Stimulated activated CD4-positive, alpha-beta T cell treated with anti-CD3 and anti-CD28 coated beads, Interleukin-1b, Interleukin-23, amount 100 ng/mL, for 24 hours (primary cell): ENCODE data around the gene PCNX1.
"Not testable (repeated sequence)": the region's sequence is repeated elsewhere in the genome, so short reads cannot be mapped to it uniquely, and the experiment has no call there.

Experiments
- DNase-seq, 4 experiments: peaks; one replicate each; pipeline ENCODE4 v3.0.0-alpha.2; 2020; ENCODE audit warnings: low read depth in 4 of 4, low spot score in 1 of 4

The PCNX1 gene

DNA sequence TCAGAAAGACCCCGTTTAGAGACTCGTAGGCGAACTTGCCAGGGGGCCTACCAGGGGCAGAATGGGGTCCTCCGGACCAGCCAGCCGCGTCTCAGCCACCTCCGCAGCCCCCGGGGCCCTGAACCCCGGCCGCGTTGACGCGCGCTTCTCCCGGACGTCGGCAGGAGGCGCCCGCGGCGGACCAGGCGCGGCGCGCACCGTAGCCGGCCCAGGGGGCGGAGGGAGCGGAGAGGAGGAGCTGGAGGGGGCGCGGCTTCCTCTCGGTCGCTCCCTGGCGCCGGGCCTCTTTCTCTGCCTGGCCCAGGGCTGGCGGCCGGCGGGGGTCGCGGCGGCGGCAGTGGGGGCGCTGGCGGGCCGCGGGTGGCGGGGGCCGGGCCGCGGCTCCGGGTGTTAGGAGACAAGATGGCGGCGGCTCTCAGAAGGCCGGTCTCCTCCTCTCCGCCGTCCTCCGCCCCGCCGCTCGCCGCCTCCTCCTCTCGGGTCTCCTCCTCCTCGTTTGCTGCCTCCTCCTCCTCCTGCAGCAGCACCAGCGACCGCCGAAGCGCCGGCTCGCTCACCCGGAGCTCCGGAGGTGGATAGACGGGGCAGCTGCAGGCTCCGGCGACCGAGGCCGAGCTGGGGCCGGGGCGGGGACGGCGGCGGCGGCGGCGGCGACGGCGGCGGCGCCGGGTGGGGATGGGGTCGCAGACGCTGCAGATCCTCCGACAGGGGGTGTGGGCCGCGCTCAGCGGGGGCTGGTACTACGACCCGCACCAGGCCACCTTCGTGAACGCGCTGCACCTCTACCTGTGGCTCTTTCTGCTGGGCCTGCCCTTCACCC is at the start of gene PCNX1:
TSS of gene PCNX1 (plus strand) at position 284 of the 820 bp plus-strand sequence. CDS start at position 676, 392 bp downstream.
- peak; percentile 66 to 86 (median 76) for DNase-seq

DNA sequence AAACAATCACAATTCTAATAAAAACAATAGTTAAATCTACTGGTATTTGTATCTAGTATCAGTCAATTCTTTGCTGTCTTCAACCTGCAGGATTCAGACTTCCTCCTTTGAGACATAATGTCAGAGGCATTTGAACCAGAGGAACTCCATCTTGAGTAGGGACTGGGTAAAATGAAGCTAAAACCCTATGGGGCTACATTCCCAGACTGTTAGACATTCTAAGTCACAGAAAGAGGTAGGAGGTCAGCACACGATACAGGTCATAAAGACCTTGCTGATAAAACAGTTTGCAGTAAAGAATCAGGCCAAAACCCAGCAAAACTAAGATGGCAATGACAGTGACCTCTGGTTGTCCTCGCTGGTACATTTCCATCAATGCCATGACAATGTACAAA is 49.8 kb upstream of the PCNX1 start:
- DNase-seq, result no peak

DNA sequence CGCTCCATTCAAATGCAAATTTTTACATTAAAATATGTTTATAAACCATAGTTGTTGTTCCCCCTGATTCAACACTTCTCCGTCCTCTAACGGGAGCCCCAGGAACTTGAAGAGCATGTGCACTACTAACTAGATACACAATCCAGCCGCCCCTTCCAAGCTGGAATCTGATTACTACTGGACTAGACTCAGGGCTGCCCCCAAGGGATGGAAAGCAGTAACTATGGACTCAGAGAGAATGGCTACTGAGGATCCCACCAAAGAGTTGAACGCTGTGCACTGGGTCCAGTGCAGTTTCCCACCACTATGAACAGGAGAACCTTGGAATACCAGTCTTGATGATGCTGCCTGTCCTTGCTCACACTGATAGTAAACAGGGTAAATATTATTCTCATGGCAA is 48.6 kb upstream of the PCNX1 start:
- no peak for DNase-seq

DNA sequence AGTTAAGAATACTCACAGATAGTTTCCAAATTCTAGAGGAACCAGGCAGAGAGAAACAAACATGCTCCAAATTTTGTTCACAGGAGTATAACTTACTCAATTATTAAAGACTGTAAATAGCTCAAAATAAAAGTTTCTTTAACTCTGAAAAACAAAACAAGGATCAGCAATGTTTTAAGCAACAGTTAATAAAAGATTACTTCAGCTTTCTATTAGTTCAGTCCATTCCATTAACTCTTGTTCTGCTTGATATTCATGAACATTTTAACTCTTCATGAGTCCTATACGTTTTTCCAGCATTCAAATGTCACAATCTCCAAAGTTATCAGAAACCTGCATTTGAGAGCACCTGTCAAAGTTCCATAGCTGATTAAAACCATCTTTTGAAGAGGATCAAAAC is 40.3 kb upstream of the PCNX1 start:
- DNase-seq, result not testable (repeated sequence)

DNA sequence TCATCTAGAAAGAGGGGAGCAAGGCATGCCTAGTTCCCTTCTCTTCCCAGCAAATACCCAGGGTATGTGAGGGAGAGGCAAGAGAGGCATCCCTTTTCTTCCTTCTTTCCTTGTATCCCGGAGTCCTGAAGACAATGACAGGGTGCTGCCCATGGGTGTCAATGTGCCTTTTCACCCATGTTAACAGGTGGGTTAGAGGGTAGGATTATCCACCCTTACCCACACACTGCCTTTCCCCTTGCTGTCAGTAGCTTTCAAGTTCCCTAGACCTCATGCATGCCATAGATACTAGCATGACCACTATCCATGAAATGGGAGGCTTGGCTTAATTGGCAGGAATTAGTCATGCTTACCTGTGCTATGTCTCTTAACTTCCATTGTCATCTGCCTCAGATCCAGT is 36.3 kb upstream of the PCNX1 start:
- no peak for DNase-seq

DNA sequence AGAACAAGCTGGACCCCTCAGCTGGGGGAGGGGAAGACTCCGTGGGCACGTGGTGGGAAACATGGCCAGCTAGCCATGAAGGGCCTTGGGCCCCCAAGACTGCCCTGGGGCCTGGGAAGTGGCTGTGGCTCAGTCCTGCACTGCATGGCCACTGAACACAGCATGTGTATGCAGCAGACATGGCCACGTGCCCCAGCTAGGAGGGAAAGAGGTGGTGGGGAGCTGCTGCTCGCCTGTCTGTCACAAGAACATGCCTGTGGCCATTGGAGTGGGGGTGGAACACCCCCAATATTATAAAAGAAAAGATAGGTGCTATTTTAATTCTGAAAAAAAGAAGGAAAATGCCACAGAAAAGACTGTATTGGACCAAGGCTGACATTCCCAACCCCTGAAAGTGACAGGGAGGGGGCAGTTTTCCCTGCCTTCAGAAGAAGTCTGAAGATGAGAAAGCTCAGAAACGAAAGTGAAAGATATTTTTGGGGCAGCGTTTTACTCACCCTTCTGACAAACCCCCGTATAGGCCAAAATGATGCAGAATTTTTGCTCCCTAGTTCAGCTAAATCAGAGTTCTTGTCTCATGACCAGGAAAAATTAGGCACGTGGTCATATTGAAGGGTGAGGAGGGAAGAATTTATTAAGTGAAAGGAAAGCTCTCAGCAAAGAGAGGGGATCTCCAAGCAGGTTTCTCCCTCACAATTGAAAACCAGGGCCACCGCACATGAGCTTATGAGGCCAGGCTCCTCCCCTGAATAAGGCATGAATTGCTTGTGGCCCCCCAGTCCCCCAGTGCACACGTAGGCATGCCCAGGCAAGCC is 35.2 kb upstream of the PCNX1 start:
- DNase-seq, result no peak

DNA sequence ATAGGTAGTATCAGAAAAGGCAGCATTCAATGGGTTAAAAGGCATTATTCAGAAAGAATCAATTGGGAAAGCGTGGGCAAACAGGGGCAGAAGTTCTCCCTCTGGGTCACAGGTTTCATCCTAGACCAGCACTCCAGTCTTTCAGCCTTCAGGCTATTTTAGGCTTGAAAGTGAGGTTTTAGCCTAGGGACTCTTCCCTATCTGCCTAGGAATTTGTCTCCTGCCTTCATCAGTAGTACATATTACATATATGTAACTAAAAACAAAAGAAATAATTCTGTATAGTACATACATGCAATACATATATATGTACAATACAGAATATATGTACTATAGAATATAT is 34.6 kb upstream of the PCNX1 start:
- no peak for DNase-seq

DNA sequence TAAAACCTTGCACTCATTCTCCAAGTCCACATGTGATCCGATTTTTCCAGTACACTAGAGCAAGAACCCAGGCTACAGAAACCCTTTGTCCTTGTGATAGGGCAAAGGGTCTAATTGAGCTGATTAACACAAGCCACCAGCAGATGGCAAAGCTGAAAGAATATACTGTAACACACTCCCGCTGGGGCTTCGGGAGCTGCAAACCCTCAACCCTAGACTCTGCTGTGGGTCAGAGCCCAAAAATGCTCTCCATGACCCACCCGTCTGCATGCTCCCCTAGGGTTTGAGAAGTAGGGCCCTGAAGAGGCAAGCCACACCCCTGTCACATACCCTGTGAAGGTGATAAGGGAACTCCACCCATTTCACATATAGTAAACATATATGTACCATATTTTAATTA is 33.6 kb upstream of the PCNX1 start:
- DNase-seq, result no peak

DNA sequence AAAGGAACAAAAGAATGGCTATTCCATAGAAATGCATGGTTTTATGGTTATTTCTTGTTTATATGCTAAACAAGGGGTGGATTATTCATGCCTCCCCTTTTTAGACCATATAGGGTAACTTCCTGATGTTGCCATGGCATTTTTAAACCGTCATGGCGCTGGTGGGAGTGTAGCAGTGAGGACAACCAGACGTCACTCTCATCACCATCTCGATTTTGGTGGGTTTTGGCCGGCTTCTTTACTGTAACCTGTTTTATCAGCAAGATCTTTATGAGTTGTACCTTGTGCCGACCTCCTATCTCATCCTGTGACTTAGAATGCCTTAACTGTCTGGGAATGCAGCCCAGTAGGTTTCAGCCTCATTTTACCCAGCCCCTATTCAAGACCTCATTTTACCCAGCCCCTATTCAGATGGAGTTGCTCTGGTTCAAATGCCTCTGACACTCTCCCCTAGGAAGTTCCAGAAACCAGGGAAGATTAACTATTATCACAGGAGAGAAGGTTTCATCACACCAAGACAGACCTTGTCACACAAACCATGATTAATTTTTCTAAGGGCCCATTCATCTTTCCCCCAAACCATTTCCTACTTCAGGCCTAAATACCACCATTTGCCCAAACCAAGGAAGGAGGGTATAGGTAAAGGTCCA is 31.3 kb upstream of the PCNX1 start:
- DNase-seq, result not testable (repeated sequence)

DNA sequence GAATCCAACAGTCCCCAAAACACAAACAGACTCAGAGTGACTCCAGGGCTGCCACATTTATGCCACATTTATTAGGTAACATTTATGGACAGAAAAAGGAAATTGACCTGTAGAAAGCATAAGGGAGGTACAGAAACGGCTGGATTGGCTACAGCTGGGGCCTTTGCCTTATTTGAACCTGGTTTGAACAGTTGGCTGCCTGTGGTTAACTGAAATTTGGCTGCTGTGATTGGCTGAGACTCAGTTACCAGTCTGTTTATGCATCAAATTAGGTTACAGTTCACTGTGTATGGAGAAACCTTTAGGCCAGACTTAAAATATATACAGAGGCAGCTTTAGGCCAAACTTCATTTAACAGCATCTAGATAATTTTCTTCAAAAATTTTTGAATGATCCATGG is 27.8 kb upstream of the PCNX1 start:
- DNase-seq, result no peak

DNA sequence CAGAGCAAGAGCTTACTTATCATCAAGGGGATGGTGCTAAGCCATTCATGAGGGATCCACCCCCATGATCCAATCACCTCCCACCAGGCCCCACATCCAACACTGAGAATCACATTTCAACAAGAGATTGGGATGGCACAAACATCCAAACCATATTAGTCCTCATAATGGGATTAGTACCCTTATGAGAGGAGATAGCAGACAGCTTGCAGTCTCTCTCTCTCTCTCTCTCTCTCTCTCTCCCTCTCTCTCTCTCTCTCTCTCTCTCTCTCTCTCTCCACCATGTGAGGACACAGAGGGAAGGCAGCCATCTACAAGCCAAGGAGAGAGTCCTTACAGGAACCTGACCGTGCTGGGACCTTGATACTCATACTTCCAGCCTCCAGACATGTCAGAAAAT is 26.4 kb upstream of the PCNX1 start:
- not testable (repeated sequence) for DNase-seq

DNA sequence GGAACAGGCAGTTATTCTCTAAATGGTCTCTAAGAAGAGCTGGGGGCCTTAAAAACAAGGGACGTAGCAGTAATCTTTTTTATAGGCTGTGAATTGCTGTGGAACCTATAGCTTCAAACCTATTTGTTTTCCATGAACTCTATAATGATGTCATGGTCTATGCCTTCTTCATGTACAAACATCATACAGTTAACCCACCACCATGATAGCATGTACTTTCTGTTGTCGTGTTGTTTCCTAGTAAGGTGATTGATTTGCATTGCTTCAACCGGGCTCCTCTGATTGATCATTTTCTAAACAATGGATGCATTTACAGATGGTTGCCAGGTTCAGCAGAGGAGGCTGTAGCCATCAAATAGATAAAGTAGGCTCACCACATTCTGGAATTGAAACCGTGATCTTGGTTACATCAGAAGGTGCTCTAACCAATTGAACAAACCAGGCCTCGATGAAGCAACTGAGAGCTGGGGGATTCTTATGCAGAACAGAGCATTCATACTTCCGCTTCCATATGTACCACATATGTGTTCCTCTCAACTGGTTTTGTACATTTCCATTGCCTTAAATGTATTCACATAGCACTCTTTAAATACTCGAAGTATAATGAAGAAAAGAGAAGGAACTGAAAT is 25.6 kb upstream of the PCNX1 start:
- DNase-seq, result no peak

DNA sequence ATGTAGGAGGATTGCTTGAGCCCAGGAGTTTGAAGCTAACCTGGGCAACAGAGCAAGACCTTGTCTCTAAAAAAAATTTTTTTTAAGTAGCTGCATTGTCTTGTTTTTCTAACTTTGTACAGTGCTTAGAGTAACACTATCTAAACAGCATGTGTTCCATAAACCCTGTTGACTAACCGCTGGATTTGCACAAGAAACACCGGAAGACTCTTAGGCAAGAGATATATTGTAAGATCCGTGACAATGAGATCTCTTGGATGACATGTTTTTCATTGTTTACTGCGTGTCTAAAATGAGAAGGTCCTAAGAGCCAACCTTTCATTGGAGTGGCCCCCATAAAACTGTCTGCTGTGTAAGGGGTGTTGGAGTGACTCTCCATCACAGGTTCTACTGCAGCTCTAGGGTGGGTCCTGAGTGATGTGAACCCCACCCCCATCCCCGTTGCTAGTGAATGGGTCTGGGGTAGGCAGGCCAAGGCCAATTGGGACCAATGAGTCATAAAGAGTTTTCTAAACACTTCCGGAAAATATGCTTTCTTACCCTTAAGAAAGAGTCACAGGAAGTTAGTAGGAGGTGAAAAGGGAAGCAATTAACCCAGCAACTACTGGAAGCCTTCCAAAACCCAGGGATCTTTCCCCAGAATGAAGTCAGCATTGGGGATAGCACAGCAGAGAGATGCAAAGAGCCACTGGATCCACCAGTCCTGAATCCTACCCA is 24.3 kb upstream of the PCNX1 start:
- no peak for DNase-seq

DNA sequence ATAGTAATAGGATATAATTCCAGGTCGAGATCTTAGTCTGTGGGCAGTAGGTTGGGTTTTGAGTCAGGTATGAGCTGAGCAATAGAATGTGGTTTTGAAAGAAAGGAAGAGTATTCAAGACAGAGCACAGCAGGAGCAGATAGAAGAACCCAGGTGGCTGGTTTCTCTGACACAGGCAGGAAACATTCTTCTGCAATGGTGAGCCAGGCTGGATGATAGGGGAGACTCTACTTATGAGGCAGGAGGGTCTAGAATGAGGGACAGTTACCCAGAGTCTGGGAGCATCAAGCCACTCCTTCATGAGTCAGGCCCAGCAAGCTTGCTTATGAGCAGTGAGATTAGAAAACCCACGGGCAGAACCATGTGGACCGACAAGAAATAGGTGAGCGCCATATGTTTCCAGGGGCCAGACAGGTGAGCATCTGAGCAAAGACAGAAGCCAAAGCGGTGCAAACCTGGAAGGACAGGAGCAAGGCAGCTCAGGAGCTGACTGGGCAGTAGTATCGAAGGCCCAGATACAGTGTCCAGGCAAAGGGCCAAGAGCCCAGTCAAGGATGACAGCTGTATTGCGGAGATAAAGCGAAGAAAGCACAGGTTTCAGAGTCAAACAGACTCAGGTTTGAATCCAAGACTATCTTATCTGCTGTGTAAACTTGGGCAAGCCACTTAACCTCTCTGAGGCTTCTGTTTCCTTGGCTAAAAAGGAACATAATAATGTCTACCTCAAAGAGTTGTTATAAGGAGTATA is 22.5 kb upstream of the PCNX1 start:
- DNase-seq, result no peak

DNA sequence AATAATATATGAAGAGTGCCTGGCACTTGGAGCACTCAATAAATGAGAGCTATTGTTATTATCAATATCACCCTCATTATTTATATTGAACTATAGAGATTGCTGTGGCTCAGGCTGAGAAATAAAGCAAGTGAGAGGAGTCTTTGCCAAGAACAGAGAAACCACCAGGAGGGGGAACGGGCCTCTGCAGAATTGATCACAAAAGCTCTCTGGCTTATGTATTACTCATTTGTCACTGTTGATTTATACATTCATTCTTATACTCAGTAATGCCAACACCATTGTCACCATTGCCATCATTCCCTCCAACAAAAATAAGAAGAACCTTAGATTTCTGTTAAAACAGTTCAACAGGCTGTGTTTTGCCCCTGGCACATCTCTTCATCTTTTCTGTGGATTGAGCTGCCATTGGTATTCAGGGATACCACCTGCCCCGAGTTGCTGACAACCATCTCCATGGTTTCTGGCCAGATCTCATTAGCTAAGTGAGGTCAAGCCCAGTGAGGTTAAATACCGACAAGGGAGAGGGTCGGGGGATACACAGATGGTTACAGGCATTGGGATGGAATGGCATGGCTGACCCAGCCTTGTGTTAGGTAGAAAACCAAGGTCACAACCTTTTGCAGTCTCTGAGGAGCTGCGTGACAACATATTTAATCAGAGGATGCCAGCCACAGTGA is 21.8 kb upstream of the PCNX1 start:
- peak in 1 of 4 experiments; percentile 54 for DNase-seq

DNA sequence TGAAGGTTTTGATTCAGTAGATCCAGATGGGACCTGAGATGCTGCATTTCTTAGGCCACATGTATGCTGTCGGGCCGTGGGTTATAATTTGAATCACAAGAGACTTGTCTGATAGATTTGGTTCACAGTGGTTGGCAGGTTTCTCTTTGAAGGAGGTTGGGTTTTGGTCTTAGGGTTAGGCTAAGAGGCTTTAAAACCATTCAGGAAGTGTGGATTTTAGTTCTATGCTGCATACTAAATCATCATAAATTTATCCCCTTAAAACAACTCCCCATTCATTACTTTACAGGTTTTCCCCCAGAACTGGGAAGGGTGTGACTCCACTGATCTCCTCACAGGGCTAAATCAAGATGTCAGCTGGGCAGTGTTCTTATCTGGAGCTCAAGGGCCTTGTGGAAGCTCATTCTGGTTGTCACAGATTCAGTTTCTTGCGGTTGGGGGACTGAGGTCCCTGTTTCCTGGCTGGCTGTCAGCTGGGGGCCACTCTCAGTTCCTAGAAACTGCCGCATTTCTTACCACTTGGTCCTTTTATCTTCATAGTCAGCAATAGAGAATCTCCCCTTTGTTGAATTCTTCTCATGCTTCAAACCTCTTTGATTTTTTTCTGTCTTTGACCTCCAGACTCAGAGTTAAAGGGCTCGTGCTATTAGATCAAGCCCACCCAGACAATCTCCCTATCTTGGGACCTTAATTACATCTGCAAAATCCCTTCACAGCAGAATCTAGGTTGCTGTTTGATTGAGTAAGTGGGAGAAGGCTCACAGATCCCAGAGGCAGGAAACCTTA is 20.6 kb upstream of the PCNX1 start:
- no peak for DNase-seq

DNA sequence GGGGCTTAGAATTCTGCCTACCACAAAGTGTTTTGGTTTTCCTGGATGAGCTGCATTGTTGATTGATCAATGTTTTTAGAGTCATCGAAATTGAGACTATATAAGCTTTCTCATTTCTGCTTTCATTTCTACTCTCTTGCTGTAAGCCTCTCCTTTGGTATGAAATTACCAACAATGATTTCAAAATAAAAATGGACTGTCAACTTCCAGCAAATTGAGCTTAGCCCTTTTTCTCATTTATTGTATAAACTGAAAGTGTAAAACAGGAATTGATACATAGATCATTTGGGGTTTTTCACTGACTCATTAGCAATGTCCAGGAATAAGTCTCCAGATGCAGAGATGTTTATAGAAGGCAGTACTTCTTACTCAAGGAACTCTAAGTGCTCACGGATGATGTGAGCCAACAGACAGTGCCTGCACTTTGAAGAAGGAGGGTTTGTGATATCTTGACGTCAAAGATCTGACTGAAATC is 20.0 kb upstream of the PCNX1 start:
- DNase-seq, result no peak

DNA sequence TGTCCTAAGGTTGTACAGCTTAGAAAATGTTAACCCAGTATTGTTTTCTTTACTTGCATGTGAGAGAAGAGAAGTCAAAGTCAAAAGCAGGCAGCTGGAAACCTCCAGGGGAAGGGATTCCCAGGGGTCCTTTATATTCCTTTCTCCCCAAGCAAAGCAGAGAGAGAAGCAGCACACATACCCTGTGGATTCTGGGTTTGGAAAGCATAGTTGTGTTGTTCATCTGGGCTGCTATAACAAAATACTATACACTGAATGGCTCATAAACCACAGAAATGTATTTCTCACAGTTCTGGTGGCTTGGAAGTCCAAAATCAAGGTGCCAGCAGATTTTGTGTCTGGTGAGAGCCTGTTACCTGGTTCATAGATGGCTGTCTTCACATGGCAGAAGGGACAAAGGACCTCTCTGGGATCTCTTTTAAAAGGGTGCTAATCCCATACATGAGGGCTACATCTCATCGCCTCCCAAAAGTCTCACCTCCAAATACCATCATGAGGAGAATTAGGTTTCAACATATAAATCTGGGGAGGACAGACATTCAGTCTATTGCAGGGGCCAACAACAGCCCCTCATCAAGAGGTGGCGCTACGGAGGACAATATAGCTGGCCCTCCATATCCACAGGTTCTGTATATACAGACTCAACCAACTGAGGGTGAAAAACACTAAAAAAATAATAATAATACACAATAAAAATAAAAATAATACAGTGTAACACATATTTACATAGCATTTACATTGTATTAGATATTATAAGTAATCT is 19.3 kb upstream of the PCNX1 start:
- no peak for DNase-seq
